ENCODE results near the gene PHC2. TPM values are rescaled to one million over a fixed set of nuclear protein-coding genes. Genes with fewer than 3 reads are reported as not detected.

The PHC2 gene
- total and polyA plus RNA-seq, 4 donors, result 51.9 to 111 (median 91.6) TPM

GRCh38 chr1:33393991-33394390 is 36.9 kb downstream of the PHC2 start:
- Histone ChIP-seq H3K27me3 (ENCODE audit: control insufficient read depth, insufficient read depth, low read length) (no peaks in the 10 kb centered on the region), H3K27ac (ENCODE audit: low read depth, low read length) (no peak overlapping the region), H3K4me3 (ENCODE audit: low read depth, low read length) (no peak overlapping the region), H3K36me3 (ENCODE audit: control insufficient read depth, insufficient read depth, low read length) (no peaks in the 10 kb centered on the region), H3K9me3 (ENCODE audit: control insufficient read depth, insufficient read depth, low read length) (no peaks in the 10 kb centered on the region), H3K4me1 (ENCODE audit: control insufficient read depth, insufficient read depth, low read length) (peaks cover 9% of the 10 kb centered on the region)
- no peak for DNase-seq (ENCODE audit: low read depth in 4 of 6, low spot score in 6 of 6)

GRCh38 chr1:33393524-33393923 is 37.4 kb downstream of the PHC2 start:
- Histone ChIP-seq H3K4me1 (ENCODE audit: control insufficient read depth, insufficient read depth, low read length) (peaks cover 10% of the 10 kb centered on the region), H3K27me3 (ENCODE audit: control insufficient read depth, insufficient read depth, low read length) (no peaks in the 10 kb centered on the region), H3K4me3 (ENCODE audit: low read depth, low read length) (no peak overlapping the region), H3K36me3 (ENCODE audit: control insufficient read depth, insufficient read depth, low read length) (no peaks in the 10 kb centered on the region), H3K27ac (ENCODE audit: low read depth, low read length) (no peak overlapping the region), H3K9me3 (ENCODE audit: control insufficient read depth, insufficient read depth, low read length) (no peaks in the 10 kb centered on the region)
- no peak for DNase-seq (ENCODE audit: low read depth in 4 of 6, low spot score in 6 of 6)
- no CpG with 5 or more reads among the region's 2 CpGs for WGBS (ENCODE audit: insufficient coverage)

- no peaks in the 10 kb centered on the region for H3K27me3 ChIP-seq (ENCODE audit: control insufficient read depth, insufficient read depth, low read length)
- no peak overlapping the region for H3K27ac ChIP-seq (ENCODE audit: low read depth, low read length)
- peak in 5 of 6 donors; percentile 67 to 99 (median 82) for DNase-seq (ENCODE audit: low read depth in 4 of 6, low spot score in 6 of 6)
- 38% methylated on average over 2 of the region's 3 CpGs for WGBS (ENCODE audit: insufficient coverage)
- H3K4me1 ChIP-seq (ENCODE audit: control insufficient read depth, insufficient read depth, low read length), result peaks cover 10% of the 10 kb centered on the region
- no peaks in the 10 kb centered on the region for H3K36me3 ChIP-seq (ENCODE audit: control insufficient read depth, insufficient read depth, low read length)
- no peaks in the 10 kb centered on the region for H3K9me3 ChIP-seq (ENCODE audit: control insufficient read depth, insufficient read depth, low read length)
- peak overlapping the region; percentile 22 for H3K4me3 ChIP-seq (ENCODE audit: low read depth, low read length)
Observed at GRCh38 chr1:33392639-33393038, 38.3 kb downstream of the PHC2 start.

- H3K4me1 ChIP-seq (ENCODE audit: control insufficient read depth, insufficient read depth, low read length), result peaks cover 10% of the 10 kb centered on the region
- no peaks in the 10 kb centered on the region for H3K9me3 ChIP-seq (ENCODE audit: control insufficient read depth, insufficient read depth, low read length)
- H3K27ac ChIP-seq (ENCODE audit: low read depth, low read length), result no peak overlapping the region
- peak in 2 of 6 donors; percentile 26 to 76 for DNase-seq (ENCODE audit: low read depth in 4 of 6, low spot score in 6 of 6)
- H3K4me3 ChIP-seq (ENCODE audit: low read depth, low read length), result peak overlapping the region; percentile 22
- H3K27me3 ChIP-seq (ENCODE audit: control insufficient read depth, insufficient read depth, low read length), result no peaks in the 10 kb centered on the region
- WGBS (ENCODE audit: insufficient coverage), result 55% methylated on average over 8 of the region's 8 CpGs
- H3K36me3 ChIP-seq (ENCODE audit: control insufficient read depth, insufficient read depth, low read length), result no peaks in the 10 kb centered on the region
Observed at GRCh38 chr1:33392206-33392605, 38.7 kb downstream of the PHC2 start.

GRCh38 chr1:33391343-33392078 is 39.4 kb downstream of the PHC2 start:
- peak overlapping the region; percentile 22 for H3K4me3 ChIP-seq (ENCODE audit: low read depth, low read length)
- H3K27me3 ChIP-seq (ENCODE audit: control insufficient read depth, insufficient read depth, low read length), result no peaks in the 10 kb centered on the region
- H3K27ac ChIP-seq (ENCODE audit: low read depth, low read length), result no peak overlapping the region
- 25% methylated on average over 3 of the region's 8 CpGs for WGBS (ENCODE audit: insufficient coverage)
- DNase-seq (ENCODE audit: low read depth in 4 of 6, low spot score in 6 of 6), result peak in 2 of 6 donors; percentile 63 to 84
- H3K36me3 ChIP-seq (ENCODE audit: control insufficient read depth, insufficient read depth, low read length), result no peaks in the 10 kb centered on the region
- H3K4me1 ChIP-seq (ENCODE audit: control insufficient read depth, insufficient read depth, low read length), result peaks cover 10% of the 10 kb centered on the region
- no peaks in the 10 kb centered on the region for H3K9me3 ChIP-seq (ENCODE audit: control insufficient read depth, insufficient read depth, low read length)

- H3K27me3 ChIP-seq (ENCODE audit: control insufficient read depth, insufficient read depth, low read length), result no peaks in the 10 kb centered on the region
- no peak for DNase-seq (ENCODE audit: low read depth in 4 of 6, low spot score in 6 of 6)
- no peaks in the 10 kb centered on the region for H3K36me3 ChIP-seq (ENCODE audit: control insufficient read depth, insufficient read depth, low read length)
- peaks cover 10% of the 10 kb centered on the region for H3K4me1 ChIP-seq (ENCODE audit: control insufficient read depth, insufficient read depth, low read length)
- H3K4me3 ChIP-seq (ENCODE audit: low read depth, low read length), result no peak overlapping the region
- no peaks in the 10 kb centered on the region for H3K9me3 ChIP-seq (ENCODE audit: control insufficient read depth, insufficient read depth, low read length)
- no peak overlapping the region for H3K27ac ChIP-seq (ENCODE audit: low read depth, low read length)
- no CpG with 5 or more reads among the region's 2 CpGs for WGBS (ENCODE audit: insufficient coverage)
Observed at GRCh38 chr1:33390542-33390941, 40.4 kb downstream of the PHC2 start.

GRCh38 chr1:33388805-33389771 is 41.8 kb downstream of the PHC2 start:
- WGBS (ENCODE audit: insufficient coverage), result 30% methylated on average over 2 of the region's 9 CpGs
- H3K27me3 ChIP-seq (ENCODE audit: control insufficient read depth, insufficient read depth, low read length), result no peaks in the 10 kb centered on the region
- DNase-seq (ENCODE audit: low read depth in 4 of 6, low spot score in 6 of 6), result peak in 1 of 6 donors; percentile 46
- no peaks in the 10 kb centered on the region for H3K9me3 ChIP-seq (ENCODE audit: control insufficient read depth, insufficient read depth, low read length)
- H3K36me3 ChIP-seq (ENCODE audit: control insufficient read depth, insufficient read depth, low read length), result no peaks in the 10 kb centered on the region
- H3K4me1 ChIP-seq (ENCODE audit: control insufficient read depth, insufficient read depth, low read length), result peaks cover 10% of the 10 kb centered on the region
- no peak overlapping the region for H3K4me3 ChIP-seq (ENCODE audit: low read depth, low read length)
- no peak overlapping the region for H3K27ac ChIP-seq (ENCODE audit: low read depth, low read length)

GRCh38 chr1:33387625-33388024 is 43.3 kb downstream of the PHC2 start:
- no peaks in the 10 kb centered on the region for H3K27me3 ChIP-seq (ENCODE audit: control insufficient read depth, insufficient read depth, low read length)
- H3K27ac ChIP-seq (ENCODE audit: low read depth, low read length), result no peak overlapping the region
- H3K4me1 ChIP-seq (ENCODE audit: control insufficient read depth, insufficient read depth, low read length), result peaks cover 23% of the 10 kb centered on the region
- no peaks in the 10 kb centered on the region for H3K9me3 ChIP-seq (ENCODE audit: control insufficient read depth, insufficient read depth, low read length)
- H3K4me3 ChIP-seq (ENCODE audit: low read depth, low read length), result no peak overlapping the region
- H3K36me3 ChIP-seq (ENCODE audit: control insufficient read depth, insufficient read depth, low read length), result no peaks in the 10 kb centered on the region
- WGBS (ENCODE audit: insufficient coverage), result 66% methylated on average over 5 of the region's 5 CpGs
- no peak for DNase-seq (ENCODE audit: low read depth in 4 of 6, low spot score in 6 of 6)

GRCh38 chr1:33385251-33385650 is 45.6 kb downstream of the PHC2 start:
- Histone ChIP-seq H3K27me3 (ENCODE audit: control insufficient read depth, insufficient read depth, low read length) (no peaks in the 10 kb centered on the region), H3K9me3 (ENCODE audit: control insufficient read depth, insufficient read depth, low read length) (no peaks in the 10 kb centered on the region), H3K4me3 (ENCODE audit: low read depth, low read length) (no peak overlapping the region), H3K27ac (ENCODE audit: low read depth, low read length) (no peak overlapping the region), H3K4me1 (ENCODE audit: control insufficient read depth, insufficient read depth, low read length) (peaks cover 32% of the 10 kb centered on the region), H3K36me3 (ENCODE audit: control insufficient read depth, insufficient read depth, low read length) (no peaks in the 10 kb centered on the region)
- WGBS (ENCODE audit: insufficient coverage), result no CpG with 5 or more reads among the region's 6 CpGs
- DNase-seq (ENCODE audit: low read depth in 4 of 6, low spot score in 6 of 6), result no peak

All from spinal cord (tissue), 10 donors.